NCI-H2107 (cell line): ENCODE data around the gene JOSD2.
"Not testable (repeated sequence)": the region's sequence is repeated elsewhere in the genome, so short reads cannot be mapped to it uniquely, and the experiment has no call there.

ENCODE experiments used
- DNase-seq: peaks from one replicate; lab custom pipeline; 2025; lab: John Stamatoyannopoulos, UW

JOSD2 gene

GRCh38 chr19:50475736-50476223 is 35.2 kb downstream of the JOSD2 start:
- DNase-seq = no peak

- no peak for DNase-seq
Observed at GRCh38 chr19:50475101-50475568, 35.9 kb downstream of the JOSD2 start.

DNA sequence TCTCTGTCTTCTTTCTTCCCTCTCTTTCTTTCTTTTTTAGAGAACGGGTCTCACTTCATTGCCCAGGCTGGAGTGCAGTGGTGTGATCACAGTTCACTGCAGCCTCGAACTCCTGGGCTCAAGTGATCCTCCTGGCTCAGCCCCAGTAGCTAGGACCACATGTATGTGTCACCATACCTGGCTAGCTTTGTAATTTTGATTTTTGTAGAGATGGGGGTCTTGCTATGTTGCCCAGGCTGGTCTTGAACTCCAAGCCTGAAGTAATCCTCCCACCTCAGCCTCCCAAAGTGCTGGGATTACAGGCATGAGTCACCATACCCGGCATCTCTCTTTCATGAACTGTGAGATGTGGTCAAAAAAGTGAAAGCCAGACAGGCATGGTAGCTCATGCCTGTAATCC is 37.7 kb downstream of the JOSD2 start:
- DNase-seq = not testable (repeated sequence)

GRCh38 chr19:50468818-50469217 is 42.2 kb downstream of the JOSD2 start:
- DNase-seq = no peak

- DNase-seq = no peak
Observed at GRCh38 chr19:50467566-50467965, 43.4 kb downstream of the JOSD2 start.

GRCh38 chr19:50466706-50467039 is 44.3 kb downstream of the JOSD2 start:
- no peak for DNase-seq

GRCh38 chr19:50465986-50466705 is 44.8 kb downstream of the JOSD2 start:
- DNase-seq = no peak

- DNase-seq = no peak
Observed at GRCh38 chr19:50465000-50465399, 46.0 kb downstream of the JOSD2 start.

DNA sequence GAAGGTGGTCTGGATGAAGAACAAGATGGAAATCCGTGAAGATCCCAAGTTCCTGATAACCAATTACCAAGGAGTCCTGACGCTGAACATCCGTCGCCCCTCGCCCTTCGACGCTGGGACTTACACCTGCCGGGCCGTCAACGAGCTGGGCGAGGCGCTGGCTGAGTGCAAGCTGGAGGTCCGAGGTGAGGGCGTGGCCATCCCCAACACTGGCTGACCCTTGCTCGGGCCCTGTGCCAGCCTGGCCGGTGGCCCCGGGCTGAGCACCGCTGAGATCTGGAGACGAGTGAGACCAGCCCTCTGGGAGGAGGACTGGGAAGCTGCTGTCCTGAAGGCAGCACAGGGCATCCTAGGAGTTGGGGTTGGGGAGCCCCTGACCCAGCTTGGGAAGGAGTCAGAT is 46.6 kb downstream of the JOSD2 start:
- no peak for DNase-seq

DNA sequence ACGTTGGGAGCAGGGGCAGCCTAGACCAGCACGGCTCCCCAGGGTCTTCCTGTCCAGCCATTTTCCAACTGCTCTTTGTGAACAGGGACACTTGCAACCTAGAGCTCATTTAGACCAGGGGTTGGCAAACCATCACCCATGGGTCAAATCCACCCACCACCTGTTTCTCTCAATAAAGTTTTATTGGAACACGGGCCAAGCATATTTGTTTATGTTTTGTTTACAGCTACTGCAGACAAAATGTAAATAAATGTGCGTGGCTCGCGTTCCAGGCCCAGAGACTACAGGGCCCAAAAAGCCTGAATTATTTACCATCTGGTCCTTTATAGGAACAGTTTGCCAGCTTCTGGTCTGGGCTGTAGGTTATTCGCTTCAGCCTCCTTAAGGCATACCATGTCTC is 48.0 kb downstream of the JOSD2 start:
- DNase-seq = no peak

DNA sequence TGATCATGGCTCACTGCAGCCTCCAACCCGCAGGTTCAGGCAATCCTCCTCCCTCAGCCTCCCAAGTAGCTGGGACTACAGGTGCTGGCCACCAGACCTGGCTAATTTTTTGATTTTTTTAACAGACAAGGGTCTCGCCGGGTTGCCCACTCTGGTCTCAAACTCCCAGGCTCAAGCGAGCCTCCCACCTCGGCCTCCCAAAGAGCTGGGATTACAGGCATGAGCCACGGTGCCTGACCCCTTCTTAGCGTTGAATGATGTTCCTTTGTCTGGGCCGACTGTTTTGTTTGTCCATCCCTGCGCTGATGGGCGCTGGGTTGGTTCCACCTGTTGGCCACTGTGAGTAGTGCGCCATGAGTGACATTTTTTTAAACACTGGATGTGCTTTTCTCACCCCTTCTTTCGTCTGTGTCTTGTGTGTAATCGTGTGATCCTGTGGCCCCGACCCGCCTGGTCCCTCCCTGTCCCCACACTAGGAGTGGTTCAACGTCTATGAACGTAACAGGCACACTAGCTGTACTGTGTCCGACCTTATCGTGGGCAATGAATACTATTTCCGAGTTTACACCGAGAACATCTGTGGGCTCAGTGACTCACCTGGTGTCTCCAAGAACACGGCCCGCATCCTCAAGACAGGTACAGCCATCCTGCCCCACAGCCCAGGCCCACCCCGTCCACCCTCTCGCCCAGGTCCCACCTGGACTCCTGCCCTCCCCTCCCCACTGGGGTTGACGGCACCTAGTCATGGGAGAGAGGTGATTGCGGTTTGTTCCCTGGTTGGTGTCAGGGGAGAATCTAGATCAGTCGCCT is 49.7 kb downstream of the JOSD2 start:
- peak; percentile 65 for DNase-seq

GRCh38 chr19:50460161-50460765 is 50.7 kb downstream of the JOSD2 start:
- no peak for DNase-seq

- no peak for DNase-seq
Observed at GRCh38 chr19:50459638-50460037, 51.4 kb downstream of the JOSD2 start.

DNA sequence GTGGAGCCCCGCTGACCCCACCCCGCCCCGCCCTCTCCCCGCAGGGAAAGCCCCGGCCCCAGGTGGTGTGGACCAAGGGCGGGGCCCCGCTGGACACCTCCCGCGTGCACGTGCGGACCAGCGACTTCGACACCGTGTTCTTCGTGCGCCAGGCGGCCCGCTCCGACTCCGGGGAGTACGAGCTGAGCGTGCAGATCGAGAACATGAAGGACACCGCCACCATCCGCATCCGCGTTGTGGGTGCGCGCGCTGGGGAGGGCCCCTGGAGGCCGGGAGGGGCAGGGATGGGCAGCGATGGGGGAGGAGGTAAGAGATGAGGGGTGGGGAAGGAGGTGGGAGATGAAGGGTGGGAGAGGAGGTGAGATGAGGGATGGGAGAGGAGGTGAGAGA is 51.9 kb downstream of the JOSD2 start:
- DNase-seq = no peak

- no peak for DNase-seq
Observed at GRCh38 chr19:50458396-50459066, 52.5 kb downstream of the JOSD2 start.

DNA sequence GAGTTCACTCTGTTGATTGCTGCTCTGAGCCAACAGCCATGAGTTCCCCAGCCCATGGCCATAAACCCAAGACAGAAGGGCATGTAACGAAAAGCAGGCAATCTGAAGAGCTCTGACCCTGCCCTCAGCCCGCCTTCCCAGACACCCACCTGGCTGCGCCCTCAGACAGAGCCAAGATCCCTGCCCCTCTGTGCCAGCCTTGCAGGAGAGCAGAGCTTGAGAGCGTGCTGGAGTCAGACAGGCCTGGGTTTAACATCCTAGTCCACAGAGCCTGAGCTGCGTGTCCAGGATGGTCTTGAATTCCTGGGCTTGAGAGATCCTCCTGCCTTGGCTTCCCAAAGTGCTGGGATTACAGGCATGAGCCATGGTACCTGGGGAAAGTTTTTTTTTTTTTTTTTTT is 53.7 kb downstream of the JOSD2 start:
- no peak for DNase-seq
